SK-N-SH treated with all-trans-retinoic acid at 6 μM for 48 hours (cell line): Measurements from ENCODE around the gene KLHL29.

Source experiments
- ATAC-seq: fragments of 200-7000 bp; cut with Tn5 transposase; 3 replicates; pipeline ENCODE4 v1.9.1; 2020; ENCODE audit warnings: mild to moderate bottlenecking, moderate library complexity
- BACH2 ChIP-seq: fragments of 250-450 bp; sonication (Bioruptor Pico); IDR thresholded peaks from 2 replicates; pipeline ENCODE4 v1.9.0; 2021; ENCODE audit warnings: mild to moderate bottlenecking, borderline replicate concordance
- CREB5 ChIP-seq: fragments of 250-450 bp; sonication (Bioruptor Pico); IDR thresholded peaks from 2 replicates; pipeline ENCODE4 v1.5.1; 2020; ENCODE audit warnings: low read depth, mild to moderate bottlenecking, moderate library complexity
- CSDC2 ChIP-seq: fragments of 250-450 bp; sonication (Bioruptor Pico); IDR thresholded peaks from 2 replicates; pipeline ENCODE4 v1.5.0; 2020; ENCODE audit warnings: mild to moderate bottlenecking, moderate library complexity
- ESRRG ChIP-seq: fragments of 250-450 bp; sonication (Bioruptor Pico); IDR thresholded peaks from 2 replicates; pipeline ENCODE4 v1.6.1; 2021; ENCODE audit warnings: mild to moderate bottlenecking
- GLIS3 ChIP-seq: fragments of 250-450 bp; sonication (Bioruptor Pico); IDR thresholded peaks from 2 replicates; pipeline ENCODE4 v1.5.0; 2020; ENCODE audit warnings: mild to moderate bottlenecking, moderate library complexity
- ISL1 ChIP-seq: fragments of 250-450 bp; sonication (Bioruptor Pico); IDR thresholded peaks from 2 replicates; pipeline ENCODE4 v2.1.2; 2022; ENCODE audit warnings: mild to moderate bottlenecking, moderate library complexity
- OSR1 ChIP-seq: fragments of 250-450 bp; sonication (Bioruptor Pico); IDR thresholded peaks from 2 replicates; pipeline ENCODE4 v1.8.0; 2022; ENCODE audit warnings: moderate library complexity, mild to moderate bottlenecking, inconsistent platforms
- PPARA ChIP-seq: fragments of 250-450 bp; sonication (Bioruptor Pico); IDR thresholded peaks from 2 replicates; pipeline ENCODE4 v1.5.0; 2020; ENCODE audit warnings: mild to moderate bottlenecking, borderline replicate concordance
- RARB ChIP-seq: fragments of 250-450 bp; sonication (Bioruptor Pico); IDR thresholded peaks from 2 replicates; pipeline ENCODE4 v1.8.0; 2021; ENCODE audit warnings: mild to moderate bottlenecking, moderate library complexity
- SNAI2 ChIP-seq: fragments of 250-450 bp; sonication (Bioruptor Pico); IDR thresholded peaks from 2 replicates; pipeline ENCODE4 v1.5.0; 2020; ENCODE audit warnings: mild to moderate bottlenecking, moderate library complexity
- TCF4 ChIP-seq: fragments of 250-450 bp; sonication (Bioruptor Pico); IDR thresholded peaks from 2 replicates; pipeline ENCODE4 v1.8.0; 2021; ENCODE audit warnings: mild to moderate bottlenecking, moderate library complexity, borderline replicate concordance
- TOX ChIP-seq: fragments of 250-450 bp; sonication (Bioruptor Pico); IDR thresholded peaks from 2 replicates; pipeline ENCODE4 v1.8.0; 2021; ENCODE audit warnings: mild to moderate bottlenecking, moderate library complexity, borderline replicate concordance
- ZFP3 ChIP-seq: fragments of 250-450 bp; sonication (Bioruptor Pico); IDR thresholded peaks from 2 replicates; pipeline ENCODE4 v1.5.0; 2020; ENCODE audit warnings: mild to moderate bottlenecking, moderate library complexity
- ZFP30 ChIP-seq: fragments of 450-650 bp; formaldehyde crosslinking; IDR thresholded peaks from 2 replicates; pipeline ENCODE4 v1.5.0; 2022; ENCODE audit warnings: mild to moderate bottlenecking, moderate library complexity
- ZNF565 ChIP-seq: fragments of 450-650 bp; formaldehyde crosslinking; conservative IDR thresholded peaks from 2 replicates; pipeline ENCODE4 v1.5.0; 2020; ENCODE audit warnings: low read depth, mild to moderate bottlenecking, moderate library complexity
- ZNF70 ChIP-seq: fragments of 450-650 bp; formaldehyde crosslinking; IDR thresholded peaks from 2 replicates; pipeline ENCODE4 v1.5.0; 2020; ENCODE audit warnings: mild to moderate bottlenecking, moderate library complexity
- ZNF8 ChIP-seq: fragments of 450-650 bp; formaldehyde crosslinking; IDR thresholded peaks from 2 replicates; pipeline ENCODE4 v1.5.0; 2020; ENCODE audit warnings: mild to moderate bottlenecking, moderate library complexity
- TF ChIP-seq, protein P1 (sequence below): fragments of 250-450 bp; sonication (Bioruptor Pico); IDR thresholded peaks from 2 replicates; pipeline ENCODE4 v1.8.0; 2021; ENCODE audit warnings: low read depth, mild to moderate bottlenecking, moderate library complexity, borderline replicate concordance
- TF ChIP-seq, protein P2 (sequence below): fragments of 250-450 bp; sonication (Bioruptor Pico); IDR thresholded peaks from 2 replicates; pipeline ENCODE4 v1.8.0; 2020; ENCODE audit warnings: mild to moderate bottlenecking, moderate library complexity, borderline replicate concordance
- TF ChIP-seq, protein P3 (sequence below): fragments of 250-450 bp; sonication (Bioruptor Pico); IDR thresholded peaks from 2 replicates; pipeline ENCODE4 v1.5.1; 2021; ENCODE audit warnings: mild to moderate bottlenecking, moderate library complexity

KLHL29 gene

DNA sequence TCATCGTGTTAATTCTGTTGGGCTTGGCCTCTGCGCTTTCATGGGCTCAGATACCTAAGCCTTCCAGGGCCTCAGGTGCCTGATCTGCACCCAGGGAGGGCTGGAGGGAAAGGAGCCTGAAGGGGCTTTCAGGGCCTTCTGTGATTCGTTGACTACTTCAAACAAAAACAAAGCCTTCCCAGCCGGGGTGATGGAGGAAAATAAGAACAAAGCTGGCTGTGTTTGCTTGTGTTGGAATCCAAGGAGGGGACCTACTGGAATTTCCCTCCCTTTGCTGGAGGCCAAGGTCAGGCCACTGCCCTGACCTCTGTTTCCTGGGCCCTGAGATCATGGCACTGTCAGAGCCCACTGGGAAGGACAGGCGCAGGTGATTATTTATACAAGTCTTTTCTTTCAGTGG, 135.3 kb downstream of the KLHL29 start (continued):
- TF ChIP-seq, protein P1, sequence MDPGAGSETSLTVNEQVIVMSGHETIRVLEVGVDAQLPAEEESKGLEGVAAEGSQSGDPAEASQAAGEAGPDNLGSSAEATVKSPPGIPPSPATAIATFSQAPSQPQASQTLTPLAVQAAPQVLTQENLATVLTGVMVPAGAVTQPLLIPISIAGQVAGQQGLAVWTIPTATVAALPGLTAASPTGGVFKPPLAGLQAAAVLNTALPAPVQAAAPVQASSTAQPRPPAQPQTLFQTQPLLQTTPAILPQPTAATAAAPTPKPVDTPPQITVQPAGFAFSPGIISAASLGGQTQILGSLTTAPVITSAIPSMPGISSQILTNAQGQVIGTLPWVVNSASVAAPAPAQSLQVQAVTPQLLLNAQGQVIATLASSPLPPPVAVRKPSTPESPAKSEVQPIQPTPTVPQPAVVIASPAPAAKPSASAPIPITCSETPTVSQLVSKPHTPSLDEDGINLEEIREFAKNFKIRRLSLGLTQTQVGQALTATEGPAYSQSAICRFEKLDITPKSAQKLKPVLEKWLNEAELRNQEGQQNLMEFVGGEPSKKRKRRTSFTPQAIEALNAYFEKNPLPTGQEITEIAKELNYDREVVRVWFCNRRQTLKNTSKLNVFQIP (CRISPR knock-in tag) = no peak
- TF ChIP-seq PPARA (CRISPR knock-in tag) = no peak
- no peak for TF ChIP-seq SNAI2 (CRISPR knock-in tag)
- TF ChIP-seq, protein P2, sequence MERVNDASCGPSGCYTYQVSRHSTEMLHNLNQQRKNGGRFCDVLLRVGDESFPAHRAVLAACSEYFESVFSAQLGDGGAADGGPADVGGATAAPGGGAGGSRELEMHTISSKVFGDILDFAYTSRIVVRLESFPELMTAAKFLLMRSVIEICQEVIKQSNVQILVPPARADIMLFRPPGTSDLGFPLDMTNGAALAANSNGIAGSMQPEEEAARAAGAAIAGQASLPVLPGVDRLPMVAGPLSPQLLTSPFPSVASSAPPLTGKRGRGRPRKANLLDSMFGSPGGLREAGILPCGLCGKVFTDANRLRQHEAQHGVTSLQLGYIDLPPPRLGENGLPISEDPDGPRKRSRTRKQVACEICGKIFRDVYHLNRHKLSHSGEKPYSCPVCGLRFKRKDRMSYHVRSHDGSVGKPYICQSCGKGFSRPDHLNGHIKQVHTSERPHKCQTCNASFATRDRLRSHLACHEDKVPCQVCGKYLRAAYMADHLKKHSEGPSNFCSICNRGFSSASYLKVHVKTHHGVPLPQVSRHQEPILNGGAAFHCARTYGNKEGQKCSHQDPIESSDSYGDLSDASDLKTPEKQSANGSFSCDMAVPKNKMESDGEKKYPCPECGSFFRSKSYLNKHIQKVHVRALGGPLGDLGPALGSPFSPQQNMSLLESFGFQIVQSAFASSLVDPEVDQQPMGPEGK (CRISPR knock-in tag) = no peak
- TF ChIP-seq TCF4 = no peak

- ATAC-seq = no peak
- no peak for TF ChIP-seq CSDC2 (CRISPR knock-in tag)
- TF ChIP-seq, all 23 proteins: peak for 0
Measured at GRCh38 chr2:23521060-23521459, 136.1 kb downstream of the KLHL29 start.

DNA sequence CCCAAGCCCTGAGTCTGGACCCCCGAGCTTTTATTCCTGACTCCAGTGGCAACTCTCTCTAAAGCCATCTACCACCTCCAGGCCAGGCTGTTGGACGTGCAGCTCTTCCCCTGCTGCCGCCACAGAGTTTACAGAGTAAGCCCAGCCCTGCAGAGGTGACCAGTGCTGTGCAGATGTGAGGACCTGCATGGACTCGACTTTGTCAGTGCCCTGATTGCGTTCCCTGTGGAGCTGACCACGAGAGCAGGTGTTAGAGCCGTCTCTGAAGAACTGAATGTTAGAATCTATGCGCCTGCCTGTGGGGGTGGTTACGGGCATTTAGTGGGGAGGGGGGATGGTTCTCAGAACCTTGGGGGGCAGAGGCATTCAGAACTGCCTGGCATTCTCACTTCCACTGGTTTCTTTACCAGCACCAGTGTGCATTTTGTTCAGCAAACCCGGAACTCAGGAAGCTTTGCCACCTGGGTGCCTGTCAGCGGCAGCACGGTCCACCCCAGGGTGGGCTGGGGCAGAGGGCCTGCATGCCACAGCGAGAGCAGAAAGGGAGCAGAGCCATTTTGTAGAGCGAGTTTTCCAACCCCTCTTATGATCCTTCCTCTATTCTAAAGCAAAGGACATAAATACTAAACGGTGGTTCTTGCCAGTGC, 137.9 kb downstream of the KLHL29 start:
- TF ChIP-seq ESRRG (CRISPR knock-in tag) (no peak), TCF4 (no peak), ZNF8 (CRISPR knock-in tag) (no peak), OSR1 (CRISPR knock-in tag) (no peak), ZNF565 (no peak), GLIS3 (CRISPR knock-in tag) (no peak), BACH2 (CRISPR knock-in tag) (no peak), ZNF70 (CRISPR knock-in tag) (no peak)
- TF ChIP-seq, protein P1 (CRISPR knock-in tag) = no peak
- TF ChIP-seq, protein P3, sequence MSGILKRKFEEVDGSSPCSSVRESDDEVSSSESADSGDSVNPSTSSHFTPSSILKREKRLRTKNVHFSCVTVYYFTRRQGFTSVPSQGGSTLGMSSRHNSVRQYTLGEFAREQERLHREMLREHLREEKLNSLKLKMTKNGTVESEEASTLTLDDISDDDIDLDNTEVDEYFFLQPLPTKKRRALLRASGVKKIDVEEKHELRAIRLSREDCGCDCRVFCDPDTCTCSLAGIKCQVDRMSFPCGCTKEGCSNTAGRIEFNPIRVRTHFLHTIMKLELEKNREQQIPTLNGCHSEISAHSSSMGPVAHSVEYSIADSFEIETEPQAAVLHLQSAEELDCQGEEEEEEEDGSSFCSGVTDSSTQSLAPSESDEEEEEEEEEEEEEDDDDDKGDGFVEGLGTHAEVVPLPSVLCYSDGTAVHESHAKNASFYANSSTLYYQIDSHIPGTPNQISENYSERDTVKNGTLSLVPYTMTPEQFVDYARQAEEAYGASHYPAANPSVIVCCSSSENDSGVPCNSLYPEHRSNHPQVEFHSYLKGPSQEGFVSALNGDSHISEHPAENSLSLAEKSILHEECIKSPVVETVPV (CRISPR knock-in tag) = no peak

GRCh38 chr2:23523373-23524260, 138.6 kb downstream of the KLHL29 start:
- ATAC-seq = peak; percentile 14
- TF ChIP-seq ZFP3 (no peak), SNAI2 (CRISPR knock-in tag) (no peak), PPARA (CRISPR knock-in tag) (no peak), CSDC2 (CRISPR knock-in tag) (no peak), ZNF565 (no peak), BACH2 (CRISPR knock-in tag) (no peak), TOX (CRISPR knock-in tag) (no peak), ISL1 (CRISPR knock-in tag) (no peak), CREB5 (CRISPR knock-in tag) (no peak), GLIS3 (CRISPR knock-in tag) (no peak), OSR1 (CRISPR knock-in tag) (no peak), RARB (CRISPR knock-in tag) (no peak), ZFP30 (no peak), ZNF70 (CRISPR knock-in tag) (no peak), TCF4 (no peak), ZNF8 (CRISPR knock-in tag) (no peak)
- TF ChIP-seq, protein P3 (CRISPR knock-in tag) = no peak
- TF ChIP-seq, protein P1 (CRISPR knock-in tag) = no peak
- TF ChIP-seq, all 23 proteins: peak for 0

More for the DNA sequence above, 137.9 kb downstream of the KLHL29 start:
- ATAC-seq = no peak
